ENCODE results near the gene NPY4R2.
"Not testable (repeated sequence)": the region's sequence is repeated elsewhere in the genome, so short reads cannot be mapped to it uniquely, and the experiment has no call there.

Gene NPY4R2, protein sequence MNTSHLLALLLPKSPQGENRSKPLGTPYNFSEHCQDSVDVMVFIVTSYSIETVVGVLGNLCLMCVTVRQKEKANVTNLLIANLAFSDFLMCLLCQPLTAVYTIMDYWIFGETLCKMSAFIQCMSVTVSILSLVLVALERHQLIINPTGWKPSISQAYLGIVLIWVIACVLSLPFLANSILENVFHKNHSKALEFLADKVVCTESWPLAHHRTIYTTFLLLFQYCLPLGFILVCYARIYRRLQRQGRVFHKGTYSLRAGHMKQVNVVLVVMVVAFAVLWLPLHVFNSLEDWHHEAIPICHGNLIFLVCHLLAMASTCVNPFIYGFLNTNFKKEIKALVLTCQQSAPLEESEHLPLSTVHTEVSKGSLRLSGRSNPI

DNA sequence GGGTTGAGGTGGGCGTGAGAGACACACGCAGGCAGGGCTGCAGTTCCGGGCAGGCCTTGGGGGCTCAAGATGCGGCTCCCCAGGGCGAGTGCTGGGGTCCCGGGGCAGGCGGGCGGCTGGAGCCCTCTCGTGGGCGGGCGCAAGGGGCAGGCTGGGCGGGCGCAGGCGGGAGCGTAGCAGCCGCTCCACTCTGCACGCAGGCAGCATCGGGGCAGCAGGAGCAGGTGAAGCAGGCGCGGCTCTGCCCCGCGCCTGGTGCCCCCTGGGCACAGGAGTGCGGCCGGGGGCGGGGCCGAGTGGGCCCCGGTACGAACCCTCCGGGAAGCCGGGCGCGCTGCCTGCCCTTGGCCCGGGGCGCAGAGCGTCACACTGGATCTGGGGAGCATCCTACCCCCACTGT lies at the start of gene NPY4R2:
NPY4R2 (plus strand) TSS at position 188 of the 400 bp plus-strand sequence. CDS start 3,326 bp downstream, outside the sequence.
- not testable (repeated sequence) for DNase-seq

DNA sequence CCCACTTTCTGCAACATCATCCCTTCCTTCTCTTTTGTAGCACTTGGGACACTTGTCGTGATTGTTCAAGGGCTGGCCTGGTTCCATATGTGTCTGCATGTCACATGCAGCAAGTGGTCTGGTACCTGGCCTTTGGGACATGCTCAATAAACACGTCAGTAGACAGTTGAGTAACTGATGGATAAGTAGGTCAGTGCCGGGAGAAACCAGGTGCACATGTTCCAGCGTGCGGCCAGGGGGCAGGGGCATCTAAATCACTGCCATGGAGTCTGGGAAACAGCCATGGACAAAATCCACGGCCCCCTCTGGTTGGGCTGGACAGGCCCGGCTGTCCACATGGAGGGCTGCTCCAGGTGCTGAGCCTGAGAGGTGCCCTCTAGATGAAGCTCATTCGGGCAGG lies 47.6 kb upstream of the NPY4R2 start:
- DNase-seq: not testable (repeated sequence)

DNA sequence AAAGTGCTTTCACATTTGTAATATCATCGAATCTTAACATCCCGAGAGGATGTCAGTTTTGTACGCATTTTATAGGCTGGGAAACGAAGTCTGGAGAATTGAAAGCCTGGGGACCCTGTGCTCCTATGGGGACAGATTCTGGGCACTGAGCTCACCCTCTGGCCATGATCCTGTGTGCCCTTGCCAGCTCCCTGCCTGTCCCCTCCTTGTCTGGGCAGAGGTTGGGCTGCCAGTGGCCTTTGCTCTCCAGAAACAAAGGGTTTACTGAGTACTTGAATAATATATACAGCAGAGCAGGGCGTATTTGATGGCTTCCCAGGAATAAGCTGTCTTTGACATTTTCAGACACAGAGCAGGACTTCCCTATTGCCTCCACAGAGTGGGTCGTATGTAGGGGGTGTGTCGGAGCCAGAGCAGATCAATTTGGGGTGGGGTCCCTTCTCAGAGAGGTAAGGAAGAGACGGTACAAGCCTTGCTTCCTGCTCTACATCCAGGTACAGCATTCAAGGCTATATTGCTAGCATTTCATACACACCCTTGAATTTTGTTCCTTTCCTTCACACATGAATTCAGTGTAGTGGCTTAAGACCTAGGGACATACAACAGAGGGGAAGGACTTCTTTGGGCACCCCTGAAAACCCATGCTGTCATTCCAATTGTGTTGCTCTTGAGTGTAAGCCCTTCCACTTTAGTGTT lies 46.8 kb upstream of the NPY4R2 start:
- not testable (repeated sequence) for DNase-seq

DNA sequence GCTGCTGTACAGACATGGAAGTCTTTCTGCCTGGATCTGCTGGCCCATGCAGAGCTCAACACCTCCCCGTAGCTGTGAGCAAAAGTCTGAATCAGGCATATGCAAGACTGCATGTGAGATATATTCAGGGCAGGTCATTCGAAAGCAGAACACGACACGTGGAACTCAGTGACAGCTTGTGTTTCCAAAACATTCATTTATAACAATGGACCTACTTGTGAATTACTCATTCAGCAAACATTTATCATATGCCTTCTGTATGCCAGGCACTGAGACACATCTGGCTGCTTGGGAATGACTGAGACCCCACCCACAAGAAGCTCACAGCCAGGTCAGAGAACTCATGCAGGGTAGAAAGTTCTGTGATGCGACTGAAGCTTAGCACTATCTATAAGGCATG lies 46.2 kb upstream of the NPY4R2 start:
- DNase-seq: not testable (repeated sequence)

DNA sequence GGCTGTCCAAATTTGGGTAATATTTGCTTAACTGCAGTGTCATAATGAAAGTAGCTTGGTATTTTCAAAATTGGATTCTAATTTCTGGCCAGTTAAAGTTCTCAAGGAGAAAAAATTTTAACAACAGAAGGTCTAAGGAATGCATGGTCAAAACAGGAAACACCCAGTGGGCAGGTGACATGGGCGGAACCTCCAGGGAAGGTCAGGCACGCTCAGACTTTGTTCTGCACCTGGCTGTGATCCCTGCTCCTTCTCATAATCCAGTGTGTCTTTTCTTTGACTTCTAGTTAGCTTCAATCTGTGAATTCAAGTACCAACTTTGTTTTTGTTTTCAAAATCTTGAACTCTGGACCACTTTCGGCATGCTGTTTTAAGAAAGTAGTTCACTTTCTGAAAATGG lies 34.2 kb upstream of the NPY4R2 start:
- DNase-seq: not testable (repeated sequence)

DNA sequence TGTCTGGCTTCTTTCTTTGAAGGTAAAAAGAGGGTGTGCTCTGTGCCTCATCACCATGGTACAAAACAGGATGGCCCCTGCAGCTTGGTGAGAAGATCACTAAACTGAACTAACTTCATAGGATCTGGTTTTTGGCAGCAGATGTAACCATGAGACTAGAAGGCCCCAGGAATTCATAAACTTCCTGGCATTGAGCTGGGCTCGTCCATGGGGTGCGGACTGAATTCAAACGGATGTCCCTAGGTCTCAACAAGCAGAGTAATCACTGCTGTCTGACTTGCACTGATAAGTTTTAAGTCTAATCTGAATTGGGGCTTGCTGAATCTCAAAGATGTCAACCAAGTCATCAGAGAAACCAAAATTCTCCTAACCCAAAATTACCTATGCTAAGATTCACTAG lies 33.5 kb upstream of the NPY4R2 start:
- DNase-seq: not testable (repeated sequence)

DNA sequence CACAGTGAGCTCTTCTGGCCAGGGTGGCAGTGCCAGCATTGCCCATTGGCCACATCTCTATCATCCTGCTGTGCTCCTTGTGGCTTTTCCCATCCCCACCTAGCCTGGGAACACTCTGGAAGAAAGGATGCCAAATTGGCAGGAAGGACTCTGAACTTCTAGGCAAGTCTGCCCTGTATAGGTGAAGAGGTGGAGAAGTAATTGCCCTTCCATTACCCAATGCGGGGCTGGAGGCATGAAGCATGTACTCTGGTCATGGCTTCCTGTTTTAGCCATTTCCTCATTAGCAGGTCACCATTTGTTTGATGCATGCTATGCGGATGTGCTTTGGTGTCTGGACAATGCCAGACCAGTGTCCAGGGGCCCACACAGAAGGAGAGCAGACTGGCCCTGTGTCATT lies 32.1 kb upstream of the NPY4R2 start:
- not testable (repeated sequence) for DNase-seq

DNA sequence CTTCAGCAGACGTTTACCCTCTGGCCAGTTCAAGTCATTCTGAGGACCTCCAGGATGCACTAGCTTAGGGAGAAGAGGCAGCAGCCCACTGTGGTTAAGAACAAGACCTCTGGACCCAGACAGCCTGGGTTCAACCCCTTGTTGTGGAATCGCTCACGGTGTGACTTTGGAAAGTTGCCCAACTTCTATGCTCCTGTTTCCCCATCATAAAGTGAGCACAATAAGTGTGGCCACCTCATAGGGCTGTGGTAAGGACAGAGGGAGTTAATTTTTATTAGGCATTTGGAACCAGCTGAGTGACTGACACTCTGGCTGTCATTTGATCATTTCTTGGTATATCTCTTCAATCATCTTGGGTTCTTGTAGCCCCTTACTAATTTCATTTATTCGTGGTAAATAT lies 31.6 kb upstream of the NPY4R2 start:
- DNase-seq: not testable (repeated sequence)

DNA sequence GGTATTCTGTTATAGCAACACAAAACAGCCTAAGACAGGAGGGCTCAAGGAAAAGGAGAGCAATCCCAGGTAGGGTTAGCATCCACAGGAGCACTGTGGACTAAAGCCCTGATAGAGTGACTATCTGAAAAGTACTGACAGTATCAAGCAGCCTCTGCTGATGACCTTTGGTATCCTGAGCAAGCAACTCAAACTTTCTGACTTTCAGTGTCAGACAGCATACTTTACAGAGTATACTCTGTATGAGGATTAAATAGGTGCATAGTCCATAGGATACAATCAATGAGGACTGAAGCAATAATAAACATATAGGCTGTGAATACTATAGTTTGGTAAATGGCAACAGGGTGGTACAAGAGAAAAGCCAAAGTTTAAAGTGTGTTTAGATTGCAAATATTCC lies 27.7 kb upstream of the NPY4R2 start:
- DNase-seq: not testable (repeated sequence)

DNA sequence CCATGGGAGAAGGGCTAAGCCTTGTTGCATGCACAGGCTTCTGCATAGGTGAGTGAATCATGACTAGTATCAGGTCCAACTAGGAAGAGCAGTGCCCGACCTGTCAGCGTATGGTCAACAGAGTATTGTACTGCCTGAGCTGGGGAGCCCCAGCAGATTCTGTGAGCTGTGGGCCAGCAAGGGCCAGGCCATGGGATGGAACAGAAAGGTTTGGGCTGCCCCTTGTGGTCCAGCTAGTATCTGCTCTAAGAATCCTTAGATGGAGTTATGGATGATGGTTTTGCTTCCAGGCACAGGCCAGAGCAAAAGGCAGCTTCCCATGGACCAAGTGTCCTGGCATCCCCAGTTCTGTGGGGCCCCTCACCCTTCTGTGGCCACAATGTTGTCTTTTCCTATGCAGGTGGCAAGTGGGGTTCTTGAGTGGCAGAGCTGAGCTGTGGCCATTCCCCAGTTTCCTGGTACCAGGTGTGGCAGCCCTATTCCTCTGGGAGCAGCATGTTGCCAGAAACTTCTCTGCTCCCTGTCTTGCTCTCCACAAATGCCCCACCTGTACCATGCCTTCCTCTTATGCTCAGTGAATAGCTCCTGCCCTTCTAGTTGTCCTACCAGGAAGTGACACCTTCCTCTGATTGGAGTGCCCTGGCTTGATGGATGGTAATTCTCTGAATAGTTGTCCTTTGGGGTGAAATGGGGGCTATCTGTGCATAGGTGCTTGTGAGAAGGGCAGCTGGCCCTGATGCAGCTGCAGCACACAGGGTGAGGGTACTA lies 25.8 kb upstream of the NPY4R2 start:
- not testable (repeated sequence) for DNase-seq

DNA sequence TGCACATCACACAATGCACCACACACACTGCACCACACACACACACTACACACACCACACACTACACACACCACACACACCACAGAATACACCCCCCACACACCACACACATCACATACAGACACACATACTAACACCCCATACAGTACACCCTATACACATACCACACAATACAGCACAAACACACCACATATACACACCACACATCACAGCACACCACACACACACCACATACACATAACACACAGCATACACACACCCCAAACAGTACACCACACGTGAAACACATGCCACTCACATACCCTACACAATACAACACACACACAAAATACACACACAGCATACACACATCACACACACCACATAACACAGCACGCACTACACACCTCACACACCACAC lies 23.9 kb upstream of the NPY4R2 start:
- not testable (repeated sequence) for DNase-seq

DNA sequence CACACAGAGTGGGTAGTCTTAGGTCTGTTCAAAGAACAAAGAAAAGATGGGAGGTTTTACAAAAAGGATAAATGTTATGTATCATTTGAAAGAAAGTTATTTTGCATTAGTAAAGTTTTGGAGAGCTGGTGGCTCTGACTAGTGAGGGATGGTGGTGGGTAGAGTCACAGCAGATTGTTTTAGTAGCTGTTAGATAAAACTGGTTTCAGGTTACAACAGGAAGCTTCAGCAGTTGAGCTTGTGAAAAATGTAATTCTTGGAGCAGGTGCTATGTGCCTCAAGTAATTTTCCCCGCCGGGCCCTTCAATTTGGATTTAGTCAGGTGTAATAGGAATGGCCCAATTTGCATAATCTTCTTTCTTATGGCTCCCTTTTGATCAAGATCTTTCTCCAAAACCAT lies 20.6 kb upstream of the NPY4R2 start:
- DNase-seq: not testable (repeated sequence)

DNA sequence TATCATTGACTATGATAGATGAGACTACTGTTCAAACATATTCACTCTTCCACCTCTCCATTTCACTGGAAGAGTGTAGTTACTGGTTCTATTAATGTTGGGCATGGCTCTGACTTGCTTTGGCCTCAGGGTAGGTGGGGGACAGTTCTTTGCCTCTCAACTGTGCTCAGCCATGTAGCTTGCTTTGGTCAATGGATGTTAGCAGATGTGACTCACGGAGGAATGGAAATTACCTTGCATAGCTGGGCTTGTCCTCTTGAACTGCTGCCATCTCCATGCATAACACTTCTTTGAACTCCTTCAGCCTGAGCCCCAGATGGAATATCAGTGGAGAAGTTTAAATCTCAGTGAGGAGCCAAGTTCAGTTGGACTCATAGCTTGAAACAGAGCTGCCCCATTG lies 9.1 kb upstream of the NPY4R2 start:
- not testable (repeated sequence) for DNase-seq

DNA sequence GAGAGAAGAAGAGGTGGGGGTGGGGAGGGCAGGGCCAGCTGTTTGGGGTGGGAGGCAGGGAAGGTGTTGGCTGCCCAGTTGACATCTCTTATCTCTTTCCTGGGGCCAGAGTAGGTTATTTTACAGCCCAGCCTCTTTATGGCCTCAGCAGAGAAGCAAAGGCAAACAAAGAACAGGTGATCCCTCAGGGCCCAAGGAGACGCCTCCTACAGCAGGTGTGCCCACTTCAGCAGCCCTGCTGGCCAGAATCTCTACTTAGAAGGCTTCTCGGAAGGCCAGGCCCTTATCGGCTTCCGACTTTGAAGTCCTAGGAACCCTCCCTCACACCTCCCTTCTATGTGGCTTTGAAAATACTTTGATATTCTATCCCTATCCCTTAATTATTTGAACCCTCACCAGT lies 8.0 kb upstream of the NPY4R2 start:
- DNase-seq: not testable (repeated sequence)

DNA sequence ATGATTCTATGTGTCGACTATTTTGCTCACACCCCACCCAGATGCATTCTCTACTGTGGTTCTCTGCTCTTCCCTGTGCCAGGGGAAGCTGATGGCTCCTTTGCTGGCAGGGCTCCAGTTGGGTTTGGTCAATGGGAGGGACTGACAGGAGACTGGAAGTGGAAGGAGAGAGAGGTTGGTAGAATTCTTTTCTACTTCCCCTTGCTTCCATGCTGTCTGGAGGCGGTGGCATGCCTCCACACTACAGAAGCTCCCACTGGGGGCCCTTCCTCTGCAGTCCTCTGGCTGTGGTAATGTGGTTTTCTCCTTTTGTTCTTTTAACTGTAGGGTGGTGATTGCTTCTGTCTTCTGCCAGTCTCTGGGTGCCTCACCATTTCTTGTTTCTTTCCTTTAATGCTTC lies 4.4 kb upstream of the NPY4R2 start:
- not testable (repeated sequence) for DNase-seq

DNA sequence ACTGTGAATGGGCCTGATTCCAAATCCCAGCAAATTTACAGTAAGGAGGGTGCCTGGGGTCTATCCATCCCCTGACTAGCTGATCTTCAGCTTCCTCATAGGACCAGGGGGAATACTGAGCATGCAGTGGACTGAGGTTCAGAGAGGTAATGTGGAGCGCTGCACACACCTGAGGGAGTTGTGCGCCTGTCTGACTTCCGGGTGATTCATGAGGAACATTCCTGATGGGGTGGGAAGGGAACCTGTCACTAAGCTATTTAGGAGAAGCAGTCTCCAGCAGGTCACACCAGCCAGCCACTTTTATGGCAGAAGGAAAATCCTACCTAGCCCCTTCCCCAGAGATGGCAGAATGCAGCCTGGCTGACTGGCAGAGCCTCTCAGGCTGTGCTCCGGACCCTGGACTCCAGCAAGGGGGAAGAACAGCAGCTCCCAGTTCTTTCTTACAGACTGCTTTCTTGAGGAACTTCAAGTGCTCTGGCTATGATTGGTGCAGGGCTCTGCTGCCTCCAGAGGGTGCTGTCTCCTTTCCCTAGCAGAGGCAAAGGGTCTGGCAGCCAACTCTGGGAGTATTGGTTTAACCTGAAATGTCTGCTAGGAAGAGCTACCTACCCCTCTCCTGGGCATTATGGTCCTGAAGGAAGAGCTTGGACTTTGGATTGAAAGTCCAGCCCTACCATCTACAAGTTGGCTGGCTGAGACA lies 2.5 kb upstream of the NPY4R2 start:
- not testable (repeated sequence) for DNase-seq

DNA sequence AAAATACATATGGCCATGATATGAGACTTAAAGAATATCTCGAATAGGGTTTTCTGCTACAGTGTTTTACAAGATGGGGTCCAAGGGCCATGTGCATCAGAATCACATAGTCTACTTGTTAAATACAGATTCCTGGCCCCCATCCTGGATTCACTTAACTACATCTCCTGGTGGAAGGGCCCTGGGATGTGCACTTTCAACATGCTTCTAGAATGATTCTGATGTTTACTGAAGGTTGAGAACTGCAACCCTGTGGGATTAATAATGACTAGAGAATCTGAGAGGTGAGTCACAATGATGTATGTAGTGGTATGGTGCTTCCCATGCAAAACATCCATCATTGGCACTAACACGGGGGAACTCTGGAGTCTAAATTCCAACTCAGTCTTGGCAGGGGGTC lies 2.1 kb downstream of the NPY4R2 start:
- DNase-seq: not testable (repeated sequence)

DNA sequence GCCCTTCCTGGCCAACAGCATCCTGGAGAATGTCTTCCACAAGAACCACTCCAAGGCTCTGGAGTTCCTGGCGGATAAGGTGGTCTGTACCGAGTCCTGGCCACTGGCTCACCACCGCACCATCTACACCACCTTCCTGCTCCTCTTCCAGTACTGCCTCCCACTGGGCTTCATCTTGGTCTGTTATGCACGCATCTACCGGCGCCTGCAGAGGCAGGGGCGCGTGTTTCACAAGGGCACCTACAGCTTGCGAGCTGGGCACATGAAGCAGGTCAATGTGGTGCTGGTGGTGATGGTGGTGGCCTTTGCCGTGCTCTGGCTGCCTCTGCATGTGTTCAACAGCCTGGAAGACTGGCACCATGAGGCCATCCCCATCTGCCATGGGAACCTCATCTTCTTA lies 4.0 kb downstream of the NPY4R2 start:
- not testable (repeated sequence) for DNase-seq

DNA sequence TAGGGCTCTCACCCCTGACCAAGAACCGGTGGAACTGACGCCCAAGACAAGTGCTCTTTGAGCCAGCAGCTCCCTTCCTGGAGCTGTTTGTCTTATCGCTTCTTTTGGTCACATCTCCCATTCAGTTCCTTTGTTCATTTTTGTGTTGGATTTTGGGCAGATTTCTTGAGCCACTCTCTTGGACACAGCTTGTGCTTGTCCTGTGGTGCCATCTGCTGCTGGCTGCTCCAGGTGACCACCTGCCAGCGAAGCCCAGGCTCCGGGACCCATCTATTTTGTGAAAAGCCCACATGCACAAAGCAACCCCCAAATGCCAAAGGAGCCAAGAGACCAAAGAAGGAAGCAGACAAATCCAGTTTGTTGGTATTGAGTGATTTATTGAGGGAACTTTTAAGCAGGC lies 6.2 kb downstream of the NPY4R2 start:
- not testable (repeated sequence) for DNase-seq

DNA sequence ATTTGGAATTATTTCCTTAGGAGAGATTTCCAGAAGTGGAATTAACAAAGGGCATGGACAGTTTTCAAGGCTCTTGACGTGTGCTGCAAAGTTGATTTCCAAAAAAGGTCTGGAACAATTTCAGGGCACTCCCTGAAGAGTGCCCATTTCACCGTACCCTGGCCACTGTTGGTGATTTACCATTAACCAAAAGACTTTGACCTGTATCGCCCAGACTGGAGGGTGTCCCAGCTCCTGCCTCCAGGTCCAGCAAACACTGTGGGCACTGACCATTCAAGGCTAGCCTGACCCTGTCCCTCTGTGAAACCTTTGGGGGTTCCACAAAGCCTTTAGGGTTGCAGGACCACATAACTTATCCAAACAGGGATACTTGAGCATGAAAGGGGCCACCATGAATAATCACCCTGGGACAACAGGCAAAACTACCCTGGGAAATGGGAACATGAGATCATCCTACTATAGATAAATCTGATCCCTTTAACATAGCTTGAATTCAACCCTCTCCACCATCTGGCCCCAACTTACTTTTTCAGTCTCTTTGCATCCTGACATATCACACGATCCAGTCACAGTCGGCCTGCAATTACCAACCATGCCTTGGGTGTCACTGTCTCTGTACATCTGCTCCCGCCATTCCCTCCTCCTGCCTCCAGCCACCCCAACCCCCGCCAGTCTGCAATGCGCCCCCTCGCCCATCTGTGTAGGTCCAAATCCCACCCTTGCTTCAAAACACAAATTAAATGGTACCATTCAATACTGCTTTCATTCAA lies 8.9 kb downstream of the NPY4R2 start:
- not testable (repeated sequence) for DNase-seq

DNA sequence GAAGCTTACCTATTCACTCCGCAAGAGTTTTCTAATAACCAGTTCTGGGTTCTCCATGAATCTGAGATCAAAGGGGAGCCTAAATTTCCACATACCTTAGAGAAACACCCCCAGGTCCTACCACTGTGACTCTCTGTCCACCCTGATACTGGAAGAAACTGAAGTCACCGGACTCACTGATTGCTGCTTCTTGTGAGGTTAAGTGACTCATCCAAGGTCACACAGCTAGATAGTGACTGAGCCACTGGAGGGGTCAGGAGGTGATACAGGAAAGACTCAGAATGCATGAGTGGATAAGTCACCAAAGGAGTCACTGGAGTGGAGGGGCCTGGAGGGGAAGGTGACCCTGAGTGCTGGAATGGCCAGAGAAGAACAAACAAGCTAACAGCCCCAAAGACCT lies 9.8 kb downstream of the NPY4R2 start:
- not testable (repeated sequence) for DNase-seq

DNA sequence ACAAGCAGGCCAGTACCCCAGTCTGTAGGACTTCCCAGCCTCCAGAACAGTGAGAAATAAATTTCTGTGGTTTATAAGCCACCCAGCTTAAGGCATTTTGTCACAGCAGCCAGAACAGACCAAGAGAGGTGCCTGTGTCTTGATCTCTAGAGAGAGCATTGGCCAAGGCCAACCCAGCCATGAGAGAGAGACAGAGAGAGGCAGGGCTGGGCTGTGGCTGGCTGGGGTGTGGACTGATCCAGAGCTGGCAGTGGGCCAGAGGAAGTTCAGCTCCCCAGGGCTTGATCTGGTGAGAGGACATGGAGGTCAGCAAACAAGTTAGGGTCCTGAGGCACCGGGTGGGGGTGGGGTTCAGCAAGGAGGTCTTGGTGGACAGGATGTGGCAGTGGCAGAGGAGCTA lies 14.4 kb downstream of the NPY4R2 start:
- DNase-seq: not testable (repeated sequence)

All from NCI-H345 (cell line).